Esophagus squamous epithelium (tissue), 5 donors: ENCODE results near the gene FUT1. TPM values are rescaled to one million over a fixed set of nuclear protein-coding genes. Genes with fewer than 3 reads are reported as not detected.

Experiments
- DNase-seq: peaks from one replicate; lab custom pipeline; 2025; lab: John Stamatoyannopoulos, UW
- H3K27ac ChIP-seq, 4 donors: fragments of 200-600 bp; sonication (generic); one replicate each; pipeline ENCODE4 v1.5.1; 2016 to 2019; ENCODE audit warnings: mild to moderate bottlenecking in 1 of 4
- H3K27me3 ChIP-seq, 4 donors: fragments of 200-600 bp; sonication (generic); 1 replicate in 3 of 4; 2 replicates in 1 of 4; pipeline versions ENCODE4 v1.5.1 to v1.6.0; 2017 to 2021; ENCODE audit warnings: antibody characterized with exemption in 1 of 4
- H3K36me3 ChIP-seq, 3 donors: fragments of 200-600 bp; sonication (generic); one replicate each; pipeline ENCODE4 v1.5.1; 2016 to 2019
- H3K4me1 ChIP-seq, 3 donors: fragments of 200-600 bp; sonication (generic); one replicate each; pipeline ENCODE4 v1.5.1; 2017 to 2019
- H3K4me3 ChIP-seq, 4 donors: fragments of 200-600 bp; sonication (generic); 1 replicate in 3 of 4; 2 replicates in 1 of 4; pipeline ENCODE4 v1.5.1; 2016 to 2019; ENCODE audit warnings: mild to moderate bottlenecking in 2 of 4, moderate library complexity in 1 of 4
- H3K9me3 ChIP-seq, 3 donors: fragments of 200-600 bp; sonication (generic); one replicate each; pipeline ENCODE4 v1.5.1; 2016 to 2019
- CTCF ChIP-seq, 6 experiments: fragments of 450-650 bp in 4 of 6; fragments of 200-600 bp in 2 of 6; sonication (generic) in 2 of 6; IDR thresholded peaks; one replicate each; pipeline ENCODE4 v1.5.1; 2016 to 2019; ENCODE audit warnings: antibody characterized with exemption in 6 of 6, mild to moderate bottlenecking in 4 of 6, moderate library complexity in 4 of 6
- POLR2A ChIP-seq, 4 donors: fragments of 450-650 bp; IDR thresholded peaks; one replicate each; pipeline ENCODE4 v1.6.1; 2017; ENCODE audit warnings: antibody characterized with exemption in 4 of 4, mild to moderate bottlenecking in 4 of 4, moderate library complexity in 3 of 4
- WGBS, 2 donors: methylation state at CpG; one replicate each; pipeline ENCODE4 v1.1.5; 2018; 5-methylcytosine and 5-hydroxymethylcytosine counted together
- intact Hi-C: fragments of 100-400 bp; cut with DNase I; formaldehyde crosslinking; loops from one replicate; pipeline ENCODE4 v1.15.0; 2022
- total RNA-seq, 4 donors: library from RNA; depleted of rRNA; stranded (reverse); fragments of >200 nt; gene quantifications; one replicate each; pipeline ENCODE4 v1.1.0, GENCODE V29; 2016
- donor health status: DM: yes; HTN: yes; CAD: no.

The FUT1 gene
- total RNA-seq, 4 donors from 2014 or later: 3.4 to 6.3 (median 4.8) TPM

GRCh38 chr19:48745208-48745995 lies 7.0 kb downstream of the FUT1 start:
- WGBS, 2 donors: 39% methylated on average over 26 to 27 of the region's 33 CpGs
- intact Hi-C loops: no loop called here
- DNase-seq: no peak

GRCh38 chr19:48742096-48742495 lies 10.3 kb downstream of the FUT1 start:
- Histone ChIP-seq H3K4me3 (no peak overlapping the region), H3K9me3 (no peaks in the 10 kb centered on the region), H3K36me3 (peaks cover 0 to 8% (median 0%) of the 10 kb centered on the region in 3 donors), H3K27ac (peak overlapping the region; percentile 49 to 87 (median 82)), H3K4me1 (peaks cover 22 to 59% (median 31%) of the 10 kb centered on the region in 3 donors), H3K27me3 (peaks cover 0 to 10% (median 0%) of the 10 kb centered on the region in 4 donors)
- TF ChIP-seq POLR2A (IDR thresholded peaks at IDR 0.05) (no peak), CTCF (IDR thresholded peaks at IDR 0.05) (no peak)
- 83% methylated on average over 10 to 11 of the region's 11 CpGs for WGBS, 2 donors
- intact Hi-C loops: no loop called here
- no peak for DNase-seq

More at GRCh38 chr19:48745208-48745995, 7.0 kb downstream of the FUT1 start:
- Histone ChIP-seq H3K27me3 (peaks cover 0 to 16% (median 0%) of the 10 kb centered on the region in 4 donors), H3K9me3 (no peaks in the 10 kb centered on the region), H3K27ac (no peak overlapping the region), H3K4me3 (no peak overlapping the region), H3K4me1 (peaks cover 8 to 30% (median 13%) of the 10 kb centered on the region in 3 donors), H3K36me3 (peaks cover 0 to 38% (median 0%) of the 10 kb centered on the region in 3 donors)
- TF ChIP-seq POLR2A (IDR thresholded peaks at IDR 0.05) (no peak), CTCF (IDR thresholded peaks at IDR 0.05) (no peak)

GRCh38 chr19:48741129-48741999 lies 11.1 kb downstream of the FUT1 start:
- WGBS, 2 donors: 20 to 22% methylated on average over 15 to 17 of the region's 35 CpGs
- Histone ChIP-seq H3K4me1 (peaks cover 22 to 51% (median 31%) of the 10 kb centered on the region in 3 donors), H3K9me3 (no peaks in the 10 kb centered on the region), H3K4me3 (peak overlapping the region in 3 of 4 donors; percentile 45 to 78 (median 69)), H3K27me3 (peaks cover 0 to 9% (median 0%) of the 10 kb centered on the region in 4 donors), H3K27ac (peak overlapping the region; percentile 78 to 87 (median 82)), H3K36me3 (peaks cover 0 to under 1% (median 0%) of the 10 kb centered on the region in 3 donors)
- DNase-seq: no peak
- intact Hi-C loops: no loop called here
- TF ChIP-seq POLR2A (IDR thresholded peaks at IDR 0.05) (peak in 1 of 4 donors; percentile 52), CTCF (IDR thresholded peaks at IDR 0.05) (no peak)

- peaks cover 0 to under 1% (median 0%) of the 10 kb centered on the region in 4 donors for H3K27me3 ChIP-seq
- peaks cover 22 to 50% (median 31%) of the 10 kb centered on the region in 3 donors for H3K4me1 ChIP-seq
- H3K9me3 ChIP-seq: no peaks in the 10 kb centered on the region
- peak in 2 of 4 donors; percentile 33 to 50 for TF ChIP-seq POLR2A (IDR thresholded peaks at IDR 0.05)
- TF ChIP-seq CTCF (IDR thresholded peaks at IDR 0.05): no peak
- DNase-seq: no peak
- H3K36me3 ChIP-seq: no peaks in the 10 kb centered on the region
- peak within 1 kb of the TSS; percentile 45 to 78 (median 58) for H3K4me3 ChIP-seq
- intact Hi-C loops: no loop called here
- 58 to 68% methylated on average over 11 of the region's 27 CpGs for WGBS, 2 donors
- H3K27ac ChIP-seq: peak within 1 kb of the TSS; percentile 78 to 87 (median 82)
Observed at GRCh38 chr19:48740164-48740972, 12.1 kb downstream of the FUT1 start, which contains the start of gene RASIP1. Gene RASIP1, minus strand, starts transcription at chr19:48740610. Its CDS starts 328 bp downstream, at chr19:48740282.
